Stimulated activated memory B cell treated with anti-CD40 and anti-IgM and Interleukin-4, amounts not matched to agents 10 μg/mL and 1 μg/mL and 100 μg/mL, for 72 hours (primary cell): ENCODE data around the gene CARMIL1.

ENCODE experiments used
- ATAC-seq: fragments of 150-1000 bp; cut with Tn5 transposase; 2 replicates; pipeline ENCODE4 v1.10.0; 2021
- H3K27ac Mint-ChIP-seq: one replicate; pipeline ENCODE4 v1.8.0; 2022; ENCODE audit warnings: mild to moderate bottlenecking, mixed read lengths
- H3K27me3 Mint-ChIP-seq: one replicate; pipeline ENCODE4 v1.8.0; 2022; ENCODE audit warnings: mixed read lengths
- H3K36me3 Mint-ChIP-seq: one replicate; pipeline ENCODE4 v1.8.0; 2022; ENCODE audit warnings: mixed read lengths
- H3K4me1 Mint-ChIP-seq: one replicate; pipeline ENCODE4 v1.8.0; 2022; ENCODE audit warnings: mixed read lengths
- H3K4me3 Mint-ChIP-seq: one replicate; pipeline ENCODE4 v1.8.0; 2022; ENCODE audit warnings: mild to moderate bottlenecking, moderate library complexity, mixed read lengths
- H3K9me3 Mint-ChIP-seq: one replicate; pipeline ENCODE4 v1.8.0; 2022; ENCODE audit warnings: mixed read lengths

The CARMIL1 gene

DNA sequence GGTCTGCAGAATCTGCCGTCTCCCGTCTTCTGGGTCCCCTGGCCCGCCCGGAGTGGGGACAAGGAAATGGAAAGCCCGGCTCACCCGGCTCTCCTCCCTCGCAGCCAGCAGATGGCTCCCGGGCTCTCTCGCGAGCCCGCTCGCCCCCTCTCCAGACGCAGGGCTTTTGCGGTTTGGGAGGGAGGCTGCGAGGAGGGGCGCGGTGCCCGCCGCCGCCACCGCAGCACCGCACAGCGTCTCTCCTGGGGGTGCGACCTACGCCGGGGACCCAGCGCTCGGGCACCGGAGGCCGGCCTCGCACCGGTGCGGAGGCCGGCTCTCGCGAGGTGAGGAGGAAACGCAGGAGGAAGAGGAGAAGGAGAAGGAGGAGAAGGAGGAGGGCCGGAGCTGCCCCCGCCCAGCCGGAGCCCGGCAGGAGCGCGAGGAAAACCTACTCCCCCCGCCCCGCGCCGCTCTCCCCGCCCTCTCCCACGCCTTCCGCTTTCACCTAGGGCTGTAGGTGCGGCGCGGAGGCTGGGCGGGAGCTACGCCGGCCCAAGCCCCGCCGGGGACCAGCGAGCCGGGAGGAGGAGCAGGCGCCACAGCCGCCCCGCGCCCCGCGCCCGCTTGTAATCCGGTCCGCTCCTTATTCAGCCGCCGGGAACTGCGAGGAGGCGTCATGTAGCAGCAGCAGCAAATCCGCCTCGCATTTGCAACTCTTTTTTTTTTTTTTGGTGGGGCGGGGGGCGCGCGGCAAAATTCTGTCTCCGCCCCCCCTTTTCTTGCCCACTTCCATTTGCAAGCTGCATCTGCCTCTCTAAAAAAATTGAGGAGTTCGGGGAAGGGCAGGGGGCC, at the start of gene CARMIL1:
Gene CARMIL1, plus strand, starts transcription at position 461 of the 834 bp plus-strand sequence. CDS start 422 bp downstream, outside the sequence.
- H3K4me3 Mint-ChIP-seq: peak within 1 kb of the TSS; percentile 85
- H3K4me1 Mint-ChIP-seq: peaks cover 30% of the 10 kb centered on the region
- no peaks in the 10 kb centered on the region for H3K36me3 Mint-ChIP-seq
- H3K9me3 Mint-ChIP-seq: no peaks in the 10 kb centered on the region
- H3K27me3 Mint-ChIP-seq: peaks cover 10% of the 10 kb centered on the region
- peak within 1 kb of the TSS; percentile 72 for H3K27ac Mint-ChIP-seq
- peak; percentile 86 for ATAC-seq

DNA sequence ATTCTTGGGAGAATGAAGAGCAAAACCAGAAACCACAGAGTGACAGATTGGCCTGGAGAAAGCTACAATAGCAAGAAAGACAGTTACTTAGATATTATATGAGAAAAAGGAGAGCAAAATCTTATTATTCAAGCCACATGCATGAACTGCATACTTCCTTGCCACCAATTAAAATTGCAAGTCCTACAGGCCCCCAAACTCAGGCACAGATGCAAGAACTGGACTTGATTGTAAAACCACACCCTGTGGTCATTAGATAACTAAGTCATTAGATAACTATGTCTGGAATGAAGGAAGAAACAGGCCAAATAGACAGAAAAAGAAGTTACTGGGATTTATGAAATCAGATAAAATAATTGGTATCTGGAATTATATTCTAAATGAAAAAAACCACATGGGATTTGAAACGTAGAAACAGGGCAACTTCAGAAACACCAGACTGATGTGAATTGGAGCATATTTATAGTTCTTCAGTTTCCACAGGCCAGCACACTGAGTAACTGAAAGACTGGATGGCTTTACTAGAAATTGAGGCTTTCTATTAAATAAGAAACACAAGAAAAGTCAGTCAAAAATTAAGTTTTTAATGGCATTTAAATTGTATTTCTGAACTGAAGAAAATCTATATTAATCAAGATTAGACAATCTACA, 49.4 kb upstream of the CARMIL1 start:
- Mint-ChIP-seq H3K4me3 (no peak overlapping the region), H3K9me3 (no peaks in the 10 kb centered on the region), H3K4me1 (no peaks in the 10 kb centered on the region), H3K27me3 (no peaks in the 10 kb centered on the region), H3K36me3 (no peaks in the 10 kb centered on the region), H3K27ac (no peak overlapping the region)
- no peak for ATAC-seq

DNA sequence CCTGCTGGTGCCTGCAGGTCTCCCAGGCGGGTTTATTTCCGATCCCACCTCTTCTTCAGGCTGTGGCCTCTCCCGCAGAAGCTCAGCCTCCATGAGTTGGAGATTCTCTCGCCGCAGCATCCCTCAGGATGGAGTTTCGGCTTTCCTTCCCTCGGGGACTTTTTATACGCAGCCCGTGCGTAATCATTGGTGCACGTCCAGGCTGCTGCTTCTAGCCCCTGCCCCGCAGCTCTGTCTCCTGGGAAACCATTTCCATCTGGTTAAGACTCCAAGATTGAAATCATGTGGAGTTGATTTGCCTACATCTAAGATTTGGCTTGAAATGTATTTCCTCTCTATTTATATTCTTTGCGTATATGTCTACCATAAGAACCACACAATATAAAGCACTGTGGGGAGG, 46.7 kb upstream of the CARMIL1 start:
- no peaks in the 10 kb centered on the region for H3K9me3 Mint-ChIP-seq
- ATAC-seq: no peak
- no peaks in the 10 kb centered on the region for H3K4me1 Mint-ChIP-seq
- no peak overlapping the region for H3K27ac Mint-ChIP-seq
- no peaks in the 10 kb centered on the region for H3K36me3 Mint-ChIP-seq
- H3K27me3 Mint-ChIP-seq: no peaks in the 10 kb centered on the region
- H3K4me3 Mint-ChIP-seq: no peak overlapping the region

DNA sequence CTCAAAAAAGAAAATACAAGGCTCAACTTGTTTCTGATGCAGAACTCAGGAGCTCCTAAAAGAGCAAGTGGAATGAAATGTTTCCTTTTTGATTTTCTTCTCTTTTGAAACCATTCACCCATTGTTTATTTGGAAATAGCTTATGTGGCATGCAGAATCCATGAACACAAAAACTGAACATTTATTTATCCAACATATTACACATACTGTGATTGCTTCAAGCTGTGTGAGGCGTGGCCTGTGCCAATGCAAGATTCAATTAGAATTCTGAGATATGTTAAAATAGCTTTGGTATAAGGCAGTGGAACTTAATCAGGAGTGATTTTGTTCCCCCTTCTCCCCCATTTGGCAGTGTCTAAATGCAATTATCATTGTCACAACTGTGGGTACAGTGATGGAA, 45.9 kb upstream of the CARMIL1 start:
- no peak overlapping the region for H3K27ac Mint-ChIP-seq
- no peaks in the 10 kb centered on the region for H3K9me3 Mint-ChIP-seq
- H3K36me3 Mint-ChIP-seq: no peaks in the 10 kb centered on the region
- no peak for ATAC-seq
- no peaks in the 10 kb centered on the region for H3K27me3 Mint-ChIP-seq
- H3K4me3 Mint-ChIP-seq: no peak overlapping the region
- no peaks in the 10 kb centered on the region for H3K4me1 Mint-ChIP-seq

DNA sequence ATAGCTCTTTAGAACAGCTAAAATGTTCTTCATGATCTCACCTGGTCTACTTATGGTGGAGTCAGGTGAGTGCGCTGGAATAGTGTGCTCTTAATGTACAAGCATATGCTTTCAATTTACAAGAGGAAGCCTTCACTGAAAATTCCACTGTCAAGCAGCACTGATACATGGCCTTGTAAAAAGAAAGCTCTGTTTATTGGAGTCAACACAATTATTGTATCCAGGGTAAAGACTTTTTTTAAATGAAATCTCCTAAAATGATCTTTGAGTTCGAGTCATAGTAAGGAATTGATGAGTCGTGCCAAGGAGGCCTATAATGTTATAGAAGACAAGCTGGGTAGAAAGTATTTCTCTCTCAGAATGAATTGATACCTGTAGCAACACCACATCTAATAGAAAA, 41.6 kb upstream of the CARMIL1 start:
- no peak overlapping the region for H3K4me3 Mint-ChIP-seq
- H3K27me3 Mint-ChIP-seq: no peaks in the 10 kb centered on the region
- H3K36me3 Mint-ChIP-seq: no peaks in the 10 kb centered on the region
- H3K4me1 Mint-ChIP-seq: no peaks in the 10 kb centered on the region
- H3K9me3 Mint-ChIP-seq: no peaks in the 10 kb centered on the region
- ATAC-seq: no peak
- H3K27ac Mint-ChIP-seq: no peak overlapping the region

DNA sequence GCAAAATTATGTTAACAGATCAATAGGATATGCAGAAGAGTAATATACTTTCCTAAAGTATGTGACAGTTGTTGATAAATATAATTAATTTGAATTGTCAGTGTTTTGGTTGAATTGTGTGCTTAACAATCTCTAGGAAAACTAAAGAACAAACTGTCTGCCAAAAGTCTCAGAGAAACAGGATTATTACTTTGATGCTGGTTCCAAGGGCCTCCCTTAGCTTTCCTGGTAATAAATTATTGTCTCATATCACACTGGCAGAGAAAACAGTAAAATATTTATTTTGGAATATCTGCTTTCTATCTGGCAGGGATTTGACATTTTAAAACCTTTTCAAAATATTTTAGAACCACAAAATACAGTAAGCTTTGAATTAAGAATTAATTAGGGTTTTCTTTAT, 40.1 kb upstream of the CARMIL1 start:
- ATAC-seq: no peak
- Mint-ChIP-seq H3K27ac (no peak overlapping the region), H3K4me1 (no peaks in the 10 kb centered on the region), H3K27me3 (no peaks in the 10 kb centered on the region), H3K9me3 (no peaks in the 10 kb centered on the region), H3K36me3 (no peaks in the 10 kb centered on the region), H3K4me3 (no peak overlapping the region)

DNA sequence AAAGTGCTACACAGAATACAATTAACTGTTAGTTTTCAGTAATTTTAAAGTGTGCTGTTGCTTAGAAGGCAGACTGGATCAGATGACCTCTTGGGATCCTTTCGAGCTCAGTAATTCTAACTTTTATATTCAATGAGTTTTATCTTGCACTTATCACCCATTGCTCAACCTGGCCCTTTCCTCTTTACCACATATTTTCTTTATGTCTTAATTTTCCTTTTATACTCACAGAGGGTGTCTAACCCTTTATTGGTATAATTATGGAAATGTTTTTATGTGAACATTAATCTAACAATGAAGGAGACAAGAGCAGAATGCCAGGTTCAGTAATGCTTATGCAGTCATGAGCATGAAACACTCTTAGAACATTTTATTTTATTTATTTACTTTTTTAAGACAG, 39.7 kb upstream of the CARMIL1 start:
- Mint-ChIP-seq H3K4me3 (no peak overlapping the region), H3K27me3 (peaks cover 4% of the 10 kb centered on the region), H3K36me3 (no peaks in the 10 kb centered on the region), H3K4me1 (no peaks in the 10 kb centered on the region), H3K9me3 (no peaks in the 10 kb centered on the region), H3K27ac (no peak overlapping the region)
- no peak for ATAC-seq

DNA sequence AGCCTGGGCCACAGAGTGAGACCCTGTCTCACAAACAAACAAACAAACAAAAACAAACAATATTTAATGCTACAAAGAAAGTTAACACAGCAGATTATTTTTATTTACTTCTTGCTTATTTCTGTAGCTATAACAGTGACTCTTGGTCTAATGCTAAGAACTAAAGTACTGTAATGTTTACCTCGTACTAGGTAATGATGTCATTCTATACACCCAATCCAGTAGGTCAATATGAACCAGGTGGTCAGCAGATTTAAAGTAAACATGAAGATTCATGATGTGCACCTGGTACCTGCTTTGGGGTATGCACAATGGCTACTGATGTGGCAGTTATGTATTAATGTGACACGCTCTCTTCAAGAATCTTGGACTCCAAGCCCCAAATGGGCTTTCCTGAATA, 36.6 kb upstream of the CARMIL1 start:
- Mint-ChIP-seq H3K4me3 (no peak overlapping the region), H3K9me3 (no peaks in the 10 kb centered on the region), H3K27ac (no peak overlapping the region), H3K4me1 (no peaks in the 10 kb centered on the region), H3K36me3 (no peaks in the 10 kb centered on the region), H3K27me3 (peaks cover 17% of the 10 kb centered on the region)
- ATAC-seq: no peak

DNA sequence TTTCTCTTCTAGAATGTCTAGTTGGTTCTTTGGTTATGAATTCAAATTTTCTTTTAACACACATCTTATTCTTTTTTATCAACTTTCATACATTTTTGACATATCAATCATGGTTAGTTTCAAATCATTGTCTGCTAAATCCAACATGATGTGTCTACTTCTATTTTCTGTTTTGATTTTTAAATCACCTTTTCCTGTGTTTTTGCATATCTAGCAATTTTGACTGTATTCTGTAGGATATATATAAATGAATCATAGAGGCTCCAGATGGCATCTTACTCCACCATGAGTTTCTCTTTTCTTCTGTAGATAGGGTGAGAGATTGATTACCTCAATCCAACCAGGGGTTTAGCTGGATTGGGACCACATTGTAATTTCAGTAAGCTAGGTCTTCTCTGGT, 34.3 kb upstream of the CARMIL1 start:
- Mint-ChIP-seq H3K27me3 (peaks cover 17% of the 10 kb centered on the region), H3K9me3 (no peaks in the 10 kb centered on the region), H3K4me3 (no peak overlapping the region), H3K36me3 (no peaks in the 10 kb centered on the region), H3K27ac (no peak overlapping the region), H3K4me1 (no peaks in the 10 kb centered on the region)
- ATAC-seq: no peak

DNA sequence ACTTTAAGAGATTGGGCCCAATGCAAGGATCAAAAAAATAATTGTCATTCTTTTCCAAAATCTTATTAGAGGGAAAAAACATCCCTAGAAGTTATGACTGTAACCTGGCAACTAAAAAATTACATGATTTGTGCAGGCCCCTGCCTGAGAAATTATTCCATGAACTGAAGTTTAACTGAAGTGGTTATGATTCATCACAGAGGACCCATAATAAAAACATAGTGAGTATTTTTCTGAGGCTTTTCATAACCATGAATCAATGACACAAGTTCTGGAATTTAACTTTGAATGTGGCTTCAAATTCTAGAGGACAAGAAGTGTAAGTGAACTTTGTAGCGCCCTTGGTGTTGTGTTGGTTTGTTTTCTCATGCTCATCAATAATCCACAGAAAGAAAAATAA, 31.1 kb upstream of the CARMIL1 start:
- Mint-ChIP-seq H3K4me1 (no peaks in the 10 kb centered on the region), H3K9me3 (no peaks in the 10 kb centered on the region), H3K4me3 (no peak overlapping the region), H3K27ac (no peak overlapping the region), H3K36me3 (no peaks in the 10 kb centered on the region), H3K27me3 (peaks cover 38% of the 10 kb centered on the region)
- no peak for ATAC-seq

DNA sequence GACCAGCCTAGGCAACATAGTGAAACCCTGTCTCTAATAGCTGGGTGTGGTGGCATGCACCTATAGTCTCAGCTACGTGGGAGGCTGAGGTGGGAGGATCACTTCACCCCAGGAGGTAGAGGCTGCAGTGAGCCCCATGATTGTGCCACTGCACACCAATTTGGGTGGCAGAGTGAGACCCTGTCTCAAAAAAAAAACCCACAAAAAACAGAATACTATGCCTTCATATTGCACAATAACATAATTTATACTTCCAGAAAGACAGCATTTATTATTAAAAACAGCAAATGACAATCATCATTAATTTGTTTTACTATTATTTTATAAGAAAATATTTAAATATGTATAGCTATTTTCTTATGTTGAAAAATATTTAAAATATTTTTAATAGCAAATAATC, 30.0 kb upstream of the CARMIL1 start:
- Mint-ChIP-seq H3K27me3 (peaks cover 38% of the 10 kb centered on the region), H3K27ac (no peak overlapping the region), H3K36me3 (no peaks in the 10 kb centered on the region), H3K4me1 (no peaks in the 10 kb centered on the region), H3K4me3 (no peak overlapping the region), H3K9me3 (no peaks in the 10 kb centered on the region)
- ATAC-seq: no peak

DNA sequence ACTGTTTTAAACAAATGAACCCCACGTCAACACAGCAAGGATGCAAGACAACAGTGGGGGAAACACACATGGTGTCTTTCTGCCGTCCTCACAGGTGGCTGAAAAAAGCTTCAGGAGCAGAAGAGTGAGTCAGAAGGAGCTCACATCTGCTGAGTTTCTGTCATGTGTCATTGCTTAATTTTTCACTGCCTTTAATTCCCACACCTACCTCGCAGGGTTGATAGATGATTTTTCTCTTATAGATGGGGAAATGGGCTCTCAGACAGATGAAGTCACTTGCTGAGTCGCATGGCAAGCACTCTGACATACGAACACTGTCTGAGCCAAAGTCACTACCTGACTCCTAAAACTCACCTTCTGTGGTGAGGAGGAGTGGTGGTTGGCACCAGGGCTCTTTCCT, 28.3 kb upstream of the CARMIL1 start:
- Mint-ChIP-seq H3K27me3 (peaks cover 24% of the 10 kb centered on the region), H3K9me3 (no peaks in the 10 kb centered on the region), H3K27ac (no peak overlapping the region), H3K4me3 (no peak overlapping the region), H3K4me1 (no peaks in the 10 kb centered on the region), H3K36me3 (no peaks in the 10 kb centered on the region)
- ATAC-seq: no peak

DNA sequence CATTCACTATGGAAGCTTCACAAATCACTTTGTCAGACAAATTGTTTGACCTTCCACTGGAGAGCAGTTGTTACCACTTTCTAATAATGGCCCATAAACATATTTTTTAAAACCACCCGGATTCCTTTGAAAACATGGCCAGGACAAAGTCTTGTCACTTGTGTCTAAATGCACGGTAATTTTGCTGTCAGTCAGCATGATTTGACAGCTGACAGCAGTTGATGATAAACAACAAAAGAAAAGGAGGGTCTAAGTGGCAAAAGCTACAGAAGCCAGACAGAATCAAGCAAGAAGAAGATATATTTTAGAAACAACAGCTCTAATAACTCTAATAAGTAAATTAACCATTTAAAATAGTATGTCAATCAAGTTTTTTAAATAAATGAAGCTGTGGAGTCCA, 27.7 kb upstream of the CARMIL1 start:
- no peak overlapping the region for H3K27ac Mint-ChIP-seq
- no peaks in the 10 kb centered on the region for H3K36me3 Mint-ChIP-seq
- peaks cover 29% of the 10 kb centered on the region for H3K27me3 Mint-ChIP-seq
- no peaks in the 10 kb centered on the region for H3K9me3 Mint-ChIP-seq
- no peak overlapping the region for H3K4me3 Mint-ChIP-seq
- H3K4me1 Mint-ChIP-seq: no peaks in the 10 kb centered on the region
- ATAC-seq: no peak

DNA sequence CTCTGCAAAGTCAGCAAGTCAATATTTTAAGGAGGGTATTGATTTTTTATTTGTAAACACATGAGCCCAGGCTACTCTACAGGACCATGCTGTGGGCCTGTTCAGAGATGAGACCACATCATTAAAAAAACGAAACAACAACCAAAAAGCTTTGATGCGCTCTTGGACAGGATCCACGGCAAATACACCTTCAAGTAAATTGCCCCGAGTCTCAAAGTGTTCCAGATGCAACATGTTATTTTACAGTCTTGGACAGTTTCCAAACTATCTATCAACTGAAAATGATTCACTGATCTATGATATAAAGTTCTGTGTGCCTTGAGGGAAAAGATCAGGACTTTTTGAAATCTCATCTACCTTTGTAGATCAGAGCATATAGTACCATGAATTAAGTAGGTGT, 25.8 kb upstream of the CARMIL1 start:
- no peak overlapping the region for H3K27ac Mint-ChIP-seq
- H3K4me3 Mint-ChIP-seq: no peak overlapping the region
- no peaks in the 10 kb centered on the region for H3K4me1 Mint-ChIP-seq
- peaks cover 30% of the 10 kb centered on the region for H3K27me3 Mint-ChIP-seq
- ATAC-seq: no peak
- no peaks in the 10 kb centered on the region for H3K36me3 Mint-ChIP-seq
- no peaks in the 10 kb centered on the region for H3K9me3 Mint-ChIP-seq

DNA sequence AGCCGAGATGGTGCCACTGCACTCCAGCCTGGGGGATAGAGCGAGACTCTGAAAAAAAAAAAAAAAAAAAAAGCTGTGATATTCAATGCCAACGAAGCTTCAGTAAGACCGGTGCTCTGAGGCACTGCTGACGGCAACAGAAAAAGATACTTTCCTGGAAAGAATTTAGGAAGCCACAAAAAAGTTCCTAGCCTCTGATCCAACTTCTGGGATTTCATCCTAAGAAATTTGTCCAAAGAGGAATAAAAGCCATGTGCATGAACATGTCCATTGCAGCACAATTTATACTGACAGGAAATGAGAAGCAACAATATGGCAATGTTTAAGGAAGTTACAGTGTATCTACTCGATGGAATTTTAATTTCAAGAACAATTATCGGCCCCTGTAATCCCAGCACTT, 24.5 kb upstream of the CARMIL1 start:
- no peak overlapping the region for H3K4me3 Mint-ChIP-seq
- H3K36me3 Mint-ChIP-seq: no peaks in the 10 kb centered on the region
- H3K9me3 Mint-ChIP-seq: no peaks in the 10 kb centered on the region
- H3K27ac Mint-ChIP-seq: no peak overlapping the region
- peaks cover 30% of the 10 kb centered on the region for H3K27me3 Mint-ChIP-seq
- no peak for ATAC-seq
- no peaks in the 10 kb centered on the region for H3K4me1 Mint-ChIP-seq

DNA sequence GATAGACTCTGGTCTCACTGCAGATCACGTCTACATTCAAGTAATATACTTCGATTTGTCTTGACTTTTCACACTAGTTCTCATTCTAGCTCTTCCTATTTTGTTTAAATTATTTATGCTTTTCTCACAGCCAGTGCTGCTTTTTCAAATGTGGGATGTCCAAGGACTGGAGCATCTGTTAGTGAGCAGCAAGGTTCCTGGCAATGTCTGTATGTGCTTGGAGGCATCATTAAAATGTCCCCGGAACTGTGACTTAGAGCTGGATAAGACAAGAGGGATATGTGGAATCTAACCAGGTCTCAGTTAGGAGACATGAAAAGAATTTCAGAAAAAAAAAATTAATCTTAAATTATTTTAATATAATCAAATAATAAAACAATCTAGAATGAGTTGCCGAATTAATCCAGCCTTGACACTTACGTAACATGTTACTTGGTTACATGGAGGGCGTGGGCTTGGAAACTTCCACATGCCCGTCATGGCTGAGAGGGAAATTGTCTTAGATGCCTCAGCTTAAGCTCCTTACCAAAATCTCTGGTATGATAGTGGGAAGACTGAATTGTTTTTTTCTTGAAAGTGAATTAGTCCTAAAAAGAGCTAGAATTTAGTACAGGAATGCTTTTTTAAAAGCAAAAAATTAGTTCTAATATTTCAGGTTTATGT, 21.4 kb upstream of the CARMIL1 start:
- Mint-ChIP-seq H3K4me3 (no peak overlapping the region), H3K9me3 (no peaks in the 10 kb centered on the region), H3K4me1 (no peaks in the 10 kb centered on the region), H3K27ac (no peak overlapping the region), H3K27me3 (peaks cover 12% of the 10 kb centered on the region), H3K36me3 (no peaks in the 10 kb centered on the region)
- ATAC-seq: no peak
